ENCODE data around the gene GREB1L. TPM values are rescaled to one million over a fixed set of nuclear protein-coding genes. Genes with fewer than 3 reads are reported as not detected.

The GREB1L gene
- total and polyA plus RNA-seq, 2 of the 13 experiments (the other 11 are each of a cell fraction or from before 2014, with no cell fraction given): 0.17 to 0.66 TPM

GRCh38 chr18:21450503-21450902 lies 208.5 kb downstream of the GREB1L start:
- no peaks in the 10 kb centered on the region for H3K79me2 ChIP-seq (ENCODE audit: insufficient read depth, low read length)
- no peaks in the 10 kb centered on the region for H3K36me3 ChIP-seq (replicated peaks in 1 of 2; ENCODE audit: control insufficient read depth in 1 of 2, insufficient read depth in 2 of 2, low read length in 2 of 2)
- H3K9ac ChIP-seq (ENCODE audit: insufficient read depth, low read depth, low read length): no peak overlapping the region
- ATAC-seq: no peak
- intact Hi-C loops (cut with micrococcal nuclease; ENCODE audit: unreplicated experiment) (no loop called here), in situ Hi-C loops (cut with HindIII; ENCODE audit: extremely low pct_ligation_motif_present, low pct_unique_long_range_greater_than_20kb) (no loop called here)
- no peaks in the 10 kb centered on the region for H3K9me3 ChIP-seq (ENCODE audit: low read length)
- H3K4me3 ChIP-seq (replicated peaks in 1 of 3; ENCODE audit: insufficient read depth in 1 of 3, low read depth in 2 of 3, low read length in 3 of 3): no peak overlapping the region
- H3K4me1 ChIP-seq (ENCODE audit: insufficient read depth, low read length): no peaks in the 10 kb centered on the region
- H4K20me1 ChIP-seq (ENCODE audit: insufficient read depth, low read length): no peaks in the 10 kb centered on the region
- CTCF ChIA-PET (ENCODE audit: low intra/inter-chr PET ratio, low total read pairs): no interaction called here
- DNase-seq (ENCODE audit: low spot score): no peak
- no peak overlapping the region for H3K4me2 ChIP-seq (ENCODE audit: low read depth, low read length)
- no peak overlapping the region for H2AFZ ChIP-seq (ENCODE audit: low read length)
- POLR2A ChIA-PET: no interaction called here
- no TSS peak for BruUV-seq (replicated peaks)
- FAIRE-seq: no peak
- H3K27ac ChIP-seq (ENCODE audit: extremely low read length, insufficient read depth, low read length): no peak overlapping the region
- 32% methylated on average over 2 of the region's 2 CpGs for WGBS (ENCODE audit: low lambda C conversion rate)
- no peaks in the 10 kb centered on the region; a peak in 1 of 5 replicates for H3K27me3 ChIP-seq (ENCODE audit: control insufficient read depth in 1 of 2, insufficient read depth in 2 of 2, low read length in 2 of 2)
- TF ChIP-seq TBL1XR1 (IDR thresholded peaks at IDR 0.05; ENCODE audit: borderline replicate concordance, low read length, partially characterized antibody) (no peak), HNF4A (CRISPR knock-in tag; IDR thresholded peaks at IDR 0.05) (no peak), BRF2 (CRISPR knock-in tag; IDR thresholded peaks at IDR 0.05) (no peak), ZNF563 (CRISPR knock-in tag; IDR thresholded peaks at IDR 0.05) (no peak), ZNF33B (CRISPR knock-in tag; IDR thresholded peaks at IDR 0.05) (no peak), FOSL1 (CRISPR knock-in tag; IDR thresholded peaks at IDR 0.05; ENCODE audit: borderline replicate concordance) (no peak), ETS1 (CRISPR knock-in tag; IDR thresholded peaks at IDR 0.05) (no peak), SPEN (CRISPR knock-in tag; IDR thresholded peaks at IDR 0.05; ENCODE audit: low read depth) (no peak), HIVEP1 (CRISPR knock-in tag; IDR thresholded peaks at IDR 0.05) (no peak), CREM (IDR thresholded peaks at IDR 0.05) (no peak), CREM (CRISPR knock-in tag; IDR thresholded peaks at IDR 0.05) (no peak), FOXC1 (CRISPR knock-in tag; IDR thresholded peaks at IDR 0.05; ENCODE audit: borderline replicate concordance) (no peak), SYNCRIP (IDR thresholded peaks at IDR 0.05; ENCODE audit: insufficient read depth, low read depth, low read length) (no peak), ZNF138 (CRISPR knock-in tag; IDR thresholded peaks at IDR 0.05; ENCODE audit: low read depth) (no peak), HOXD1 (CRISPR knock-in tag; IDR thresholded peaks at IDR 0.05) (no peak), NFE2 (CRISPR knock-in tag; IDR thresholded peaks at IDR 0.05) (no peak), NR3C1 (CRISPR knock-in tag; IDR thresholded peaks at IDR 0.05) (no peak), SCMH1 (CRISPR knock-in tag; IDR thresholded peaks at IDR 0.05; ENCODE audit: borderline replicate concordance) (no peak)
- TF ChIP-seq, protein P1, sequence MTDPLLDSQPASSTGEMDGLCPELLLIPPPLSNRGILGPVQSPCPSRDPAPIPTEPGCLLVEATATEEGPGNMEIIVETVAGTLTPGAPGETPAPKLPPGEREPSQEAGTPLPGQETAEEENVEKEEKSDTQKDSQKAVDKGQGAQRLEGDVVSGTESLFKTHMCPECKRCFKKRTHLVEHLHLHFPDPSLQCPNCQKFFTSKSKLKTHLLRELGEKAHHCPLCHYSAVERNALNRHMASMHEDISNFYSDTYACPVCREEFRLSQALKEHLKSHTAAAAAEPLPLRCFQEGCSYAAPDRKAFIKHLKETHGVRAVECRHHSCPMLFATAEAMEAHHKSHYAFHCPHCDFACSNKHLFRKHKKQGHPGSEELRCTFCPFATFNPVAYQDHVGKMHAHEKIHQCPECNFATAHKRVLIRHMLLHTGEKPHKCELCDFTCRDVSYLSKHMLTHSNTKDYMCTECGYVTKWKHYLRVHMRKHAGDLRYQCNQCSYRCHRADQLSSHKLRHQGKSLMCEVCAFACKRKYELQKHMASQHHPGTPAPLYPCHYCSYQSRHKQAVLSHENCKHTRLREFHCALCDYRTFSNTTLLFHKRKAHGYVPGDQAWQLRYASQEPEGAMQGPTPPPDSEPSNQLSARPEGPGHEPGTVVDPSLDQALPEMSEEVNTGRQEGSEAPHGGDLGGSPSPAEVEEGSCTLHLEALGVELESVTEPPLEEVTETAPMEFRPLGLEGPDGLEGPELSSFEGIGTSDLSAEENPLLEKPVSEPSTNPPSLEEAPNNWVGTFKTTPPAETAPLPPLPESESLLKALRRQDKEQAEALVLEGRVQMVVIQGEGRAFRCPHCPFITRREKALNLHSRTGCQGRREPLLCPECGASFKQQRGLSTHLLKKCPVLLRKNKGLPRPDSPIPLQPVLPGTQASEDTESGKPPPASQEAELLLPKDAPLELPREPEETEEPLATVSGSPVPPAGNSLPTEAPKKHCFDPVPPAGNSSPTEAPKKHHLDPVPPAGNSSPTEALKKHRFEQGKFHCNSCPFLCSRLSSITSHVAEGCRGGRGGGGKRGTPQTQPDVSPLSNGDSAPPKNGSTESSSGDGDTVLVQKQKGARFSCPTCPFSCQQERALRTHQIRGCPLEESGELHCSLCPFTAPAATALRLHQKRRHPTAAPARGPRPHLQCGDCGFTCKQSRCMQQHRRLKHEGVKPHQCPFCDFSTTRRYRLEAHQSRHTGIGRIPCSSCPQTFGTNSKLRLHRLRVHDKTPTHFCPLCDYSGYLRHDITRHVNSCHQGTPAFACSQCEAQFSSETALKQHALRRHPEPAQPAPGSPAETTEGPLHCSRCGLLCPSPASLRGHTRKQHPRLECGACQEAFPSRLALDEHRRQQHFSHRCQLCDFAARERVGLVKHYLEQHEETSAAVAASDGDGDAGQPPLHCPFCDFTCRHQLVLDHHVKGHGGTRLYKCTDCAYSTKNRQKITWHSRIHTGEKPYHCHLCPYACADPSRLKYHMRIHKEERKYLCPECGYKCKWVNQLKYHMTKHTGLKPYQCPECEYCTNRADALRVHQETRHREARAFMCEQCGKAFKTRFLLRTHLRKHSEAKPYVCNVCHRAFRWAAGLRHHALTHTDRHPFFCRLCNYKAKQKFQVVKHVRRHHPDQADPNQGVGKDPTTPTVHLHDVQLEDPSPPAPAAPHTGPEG (CRISPR knock-in tag; IDR thresholded peaks at IDR 0.05): no peak

All from HepG2 (cell line).